Esophagus (tissue), 2 donors: ENCODE results near the gene ADAMTS2. TPM values are rescaled to one million over a fixed set of nuclear protein-coding genes. Genes with fewer than 3 reads are reported as not detected.

Source experiments
- H3K27ac ChIP-seq, 2 donors: one replicate each; pipeline ENCODE4 v1.5.1; 2013; ENCODE audit warnings: low read depth in 2 of 2, mild to moderate bottlenecking in 2 of 2, inconsistent platforms in 1 of 2, low read length in 1 of 2, moderate library complexity in 1 of 2
- H3K27me3 ChIP-seq, 2 donors: one replicate each; pipeline ENCODE4 v1.6.1; 2013; ENCODE audit warnings: low read length in 2 of 2, control low read depth in 1 of 2, mild to moderate bottlenecking in 1 of 2; ENCODE audit not compliant: insufficient read depth in 2 of 2, control insufficient read depth in 1 of 2
- H3K36me3 ChIP-seq, 2 donors: one replicate each; pipeline ENCODE4 v1.6.1; 2013; ENCODE audit warnings: low read length in 1 of 2; ENCODE audit not compliant: control insufficient read depth in 2 of 2, insufficient read depth in 2 of 2
- H3K4me1 ChIP-seq, 2 donors: one replicate each; pipeline ENCODE4 v1.6.1; 2013; ENCODE audit warnings: low read length in 1 of 2; ENCODE audit not compliant: control insufficient read depth in 2 of 2, insufficient read depth in 2 of 2
- H3K4me3 ChIP-seq, 2 donors: one replicate each; pipeline ENCODE4 v1.5.1; 2013; ENCODE audit warnings: low read length in 2 of 2, mild to moderate bottlenecking in 2 of 2, low read depth in 1 of 2, moderate library complexity in 1 of 2
- H3K9me3 ChIP-seq, 2 donors: one replicate each; pipeline ENCODE4 v1.6.1; 2013; ENCODE audit warnings: mild to moderate bottlenecking in 2 of 2, low read depth in 1 of 2, low read length in 1 of 2, moderate library complexity in 1 of 2; ENCODE audit not compliant: control insufficient read depth in 2 of 2, insufficient read depth in 1 of 2
- WGBS, 2 donors: extraction: QIAGEN DNeasy Blood & Tissue Kit; methylation state at CpG; one replicate each; pipeline ENCODE4 v1.1.7; 2013; 5-methylcytosine and 5-hydroxymethylcytosine counted together
- polyA plus RNA-seq, 2 donors: library from polyadenylated mRNA; stranded (reverse); fragments of 200-250 nt; gene quantifications; one replicate each; pipeline ENCODE4 v1.2.3, GENCODE V29; 2013
- donor health status: healthy with polysubstance abuse.
- donor health status: Bipolar disorder and iron deficiency.

Gene ADAMTS2
- polyA plus RNA-seq, 2 donors = 1.4 to 1.5 TPM

DNA sequence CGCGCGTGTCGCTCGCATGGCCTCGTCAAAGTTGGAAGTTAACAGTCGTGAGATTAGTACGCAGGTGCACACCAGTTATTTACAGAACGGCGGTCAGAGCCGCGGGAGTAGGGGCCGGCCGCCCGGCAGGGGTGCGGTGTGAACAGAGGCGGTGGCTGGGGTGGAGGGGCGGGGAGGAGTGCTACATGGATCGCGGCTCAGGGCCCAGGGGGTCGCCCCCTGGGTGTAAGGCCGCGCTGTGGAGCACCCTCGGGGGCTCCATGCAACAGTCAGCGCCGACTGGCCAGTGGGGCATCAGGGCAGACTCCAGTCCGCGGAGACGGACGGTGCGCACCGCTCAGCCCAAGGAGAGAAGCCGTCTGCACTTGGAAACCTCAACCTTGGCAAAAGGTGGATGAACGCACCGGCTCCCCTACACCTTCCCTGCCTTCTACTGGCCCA lies 224.8 kb downstream of the ADAMTS2 start:
- Histone ChIP-seq H3K27ac (no peak overlapping the region), H3K9me3 (peaks cover 0 to 24% of the 10 kb centered on the region in 2 donors), H3K27me3 (no peaks in the 10 kb centered on the region), H3K36me3 (no peaks in the 10 kb centered on the region), H3K4me3 (no peak overlapping the region), H3K4me1 (no peaks in the 10 kb centered on the region)
- 90 to 94% methylated on average over 35 of the region's 35 CpGs for whole genome bisulfite sequencing, 2 donors

DNA sequence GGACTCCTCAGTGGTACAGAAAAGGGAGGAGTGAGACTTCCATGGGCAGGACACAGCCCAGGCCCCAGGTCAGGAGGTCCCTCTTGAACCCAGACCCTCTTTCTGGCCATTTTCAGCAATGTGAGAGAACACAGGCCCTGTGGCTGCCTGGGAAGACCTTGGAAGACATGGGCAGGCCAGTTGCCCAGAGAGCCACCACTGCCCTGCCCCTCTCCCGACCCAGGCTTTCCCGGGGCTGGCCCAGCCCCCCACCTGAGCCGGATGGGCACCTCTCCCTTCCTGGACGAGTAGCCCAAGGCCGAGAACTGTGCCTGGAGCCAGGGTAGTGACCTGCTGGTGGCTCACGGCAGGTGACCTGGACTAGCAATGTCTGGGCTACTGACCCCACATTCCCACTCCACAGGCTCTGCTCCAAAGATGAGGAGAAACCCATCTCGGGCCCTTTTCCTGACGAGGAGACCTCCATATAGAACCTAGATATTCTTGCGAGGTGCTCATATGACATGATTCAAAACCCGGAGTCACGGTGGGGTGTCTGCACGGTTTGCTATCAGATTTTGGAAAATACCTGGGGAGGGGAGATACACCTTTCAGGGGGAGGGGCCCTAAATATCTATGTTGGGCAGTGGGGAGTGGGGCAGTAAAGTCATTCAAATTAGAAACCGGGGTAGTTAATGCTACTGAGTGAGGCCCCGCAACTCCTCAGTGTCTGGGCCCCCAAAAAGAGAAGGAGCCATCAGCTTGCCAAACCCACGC lies 225.7 kb downstream of the ADAMTS2 start:
- no peaks in the 10 kb centered on the region for H3K27me3 ChIP-seq
- H3K36me3 ChIP-seq = no peaks in the 10 kb centered on the region
- H3K9me3 ChIP-seq = peaks cover 0 to 30% of the 10 kb centered on the region in 2 donors
- H3K4me1 ChIP-seq = no peaks in the 10 kb centered on the region
- no peak overlapping the region for H3K4me3 ChIP-seq
- 91 to 94% methylated on average over 15 of the region's 15 CpGs for WGBS, 2 donors
- no peak overlapping the region for H3K27ac ChIP-seq

DNA sequence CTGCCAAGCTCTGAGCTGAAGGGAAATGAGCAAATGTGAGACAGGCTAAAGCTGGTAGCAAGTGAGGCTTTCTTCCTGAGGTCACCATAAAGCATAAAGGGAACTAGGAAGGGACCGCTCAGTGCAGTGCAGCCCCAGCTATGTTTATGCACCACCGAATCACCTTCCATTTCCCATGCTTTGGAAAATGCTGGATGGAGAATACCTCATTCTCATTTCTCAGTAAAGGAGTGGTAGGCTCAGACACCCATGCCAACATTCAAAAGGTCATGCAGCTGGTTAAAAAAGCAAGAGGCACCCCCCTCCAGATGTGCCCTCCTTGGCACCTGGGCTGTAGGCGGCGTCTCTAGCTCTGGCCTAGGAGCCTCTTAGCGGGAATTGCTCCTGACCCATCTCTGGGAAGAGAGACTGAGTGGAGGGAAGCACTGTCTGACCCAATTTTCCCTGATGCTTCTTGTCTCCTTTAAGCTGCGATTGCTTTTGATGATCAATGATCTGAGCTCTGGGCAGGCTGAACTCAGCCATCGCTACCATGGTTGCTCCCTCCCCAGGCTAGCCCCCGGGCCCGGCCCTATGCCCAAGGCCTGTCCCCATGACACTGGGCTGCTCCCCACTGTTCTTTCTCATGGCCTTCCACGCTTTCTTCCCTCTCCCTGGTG lies 226.4 kb downstream of the ADAMTS2 start:
- Histone ChIP-seq H3K36me3 (no peaks in the 10 kb centered on the region), H3K4me1 (no peaks in the 10 kb centered on the region), H3K9me3 (peaks cover 0 to 35% of the 10 kb centered on the region in 2 donors), H3K27me3 (no peaks in the 10 kb centered on the region), H3K27ac (no peak overlapping the region), H3K4me3 (no peak overlapping the region)
- 87 to 97% methylated on average over 10 of the region's 10 CpGs for WGBS, 2 donors

DNA sequence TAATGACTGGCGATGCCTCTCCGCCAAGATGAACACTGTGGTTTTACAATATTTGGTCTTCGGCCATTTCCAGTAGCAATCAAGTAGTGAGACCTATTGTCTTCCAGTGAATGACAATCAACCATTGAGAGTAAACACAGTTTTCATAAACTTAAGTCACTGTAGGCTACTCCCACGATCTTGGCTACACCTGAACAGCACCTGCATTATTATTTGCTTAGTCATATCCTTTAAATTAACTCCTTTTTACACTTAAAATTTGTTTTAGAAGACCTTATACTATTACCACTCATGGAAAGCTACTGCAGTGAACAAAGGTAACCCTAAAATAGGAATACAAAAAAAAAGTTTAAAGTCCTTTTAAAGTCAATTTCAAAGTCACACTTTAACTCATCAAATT lies 226.9 kb downstream of the ADAMTS2 start:
- Histone ChIP-seq H3K4me1 (no peaks in the 10 kb centered on the region), H3K4me3 (no peak overlapping the region), H3K36me3 (no peaks in the 10 kb centered on the region), H3K27me3 (no peaks in the 10 kb centered on the region), H3K9me3 (peaks cover 0 to 36% of the 10 kb centered on the region in 2 donors), H3K27ac (no peak overlapping the region)
- 48 to 68% methylated on average over 4 of the region's 4 CpGs for WGBS, 2 donors

DNA sequence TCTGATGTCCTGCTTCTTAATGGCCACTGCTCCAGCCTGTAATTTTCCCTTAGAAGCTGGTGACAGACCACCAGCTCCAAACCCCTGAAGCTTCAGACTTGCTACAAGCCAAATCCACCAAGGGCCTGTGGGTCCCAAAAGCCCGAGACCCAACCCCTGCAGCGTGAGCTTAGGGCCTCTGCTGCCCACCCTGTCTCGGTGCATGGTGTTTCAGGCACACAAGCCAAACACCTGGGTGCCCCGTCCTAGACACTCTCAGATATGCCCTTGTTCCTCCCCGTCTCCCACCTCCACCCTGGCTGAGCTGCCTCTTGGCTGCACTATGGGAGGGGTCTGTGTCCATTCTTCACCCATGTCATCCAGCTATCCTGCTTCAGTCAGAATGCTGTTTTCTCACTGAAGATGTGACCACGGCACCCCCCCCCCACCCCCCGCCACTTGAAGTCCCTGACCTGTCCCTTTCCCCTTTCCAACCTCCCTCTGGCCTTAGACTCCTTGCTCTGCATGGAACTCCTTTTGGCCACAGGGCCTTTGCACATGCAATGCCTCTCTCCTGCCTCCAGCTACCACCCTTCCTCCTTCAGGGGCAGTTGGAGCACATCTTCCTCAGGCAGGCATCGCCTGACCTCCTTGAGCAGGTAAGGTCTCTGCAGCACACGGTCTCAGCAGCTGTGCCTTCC lies 229.3 kb downstream of the ADAMTS2 start:
- 86 to 90% methylated on average over 9 of the region's 9 CpGs for WGBS, 2 donors
- H3K9me3 ChIP-seq = peaks cover 2 to 30% of the 10 kb centered on the region in 2 donors
- no peak overlapping the region for H3K4me3 ChIP-seq
- no peaks in the 10 kb centered on the region for H3K36me3 ChIP-seq
- H3K27me3 ChIP-seq = no peaks in the 10 kb centered on the region
- no peaks in the 10 kb centered on the region for H3K4me1 ChIP-seq
- no peak overlapping the region for H3K27ac ChIP-seq

DNA sequence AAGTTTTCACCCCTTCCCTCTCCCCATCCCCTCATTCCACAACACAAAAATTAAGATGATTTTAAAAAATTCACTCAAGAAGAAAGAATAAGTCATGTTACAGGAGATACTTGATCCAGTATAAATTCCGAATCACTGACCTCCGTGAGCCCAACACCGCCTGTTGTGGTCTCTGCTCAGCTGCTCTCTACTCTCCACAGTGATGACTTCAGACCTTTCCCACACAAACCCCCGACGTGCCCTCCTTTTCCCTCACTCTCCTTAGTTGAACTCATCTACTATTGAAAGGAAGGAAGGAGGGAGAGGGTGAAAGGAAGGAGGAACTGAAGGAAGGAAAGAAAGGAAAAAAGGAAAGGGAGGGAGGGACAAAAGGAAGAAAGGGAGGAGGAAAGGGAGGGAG lies 230.0 kb downstream of the ADAMTS2 start:
- H3K4me3 ChIP-seq = no peak overlapping the region
- H3K4me1 ChIP-seq = no peaks in the 10 kb centered on the region
- H3K27ac ChIP-seq = no peak overlapping the region
- WGBS, 2 donors = 87% methylated on average over 5 of the region's 5 CpGs
- H3K27me3 ChIP-seq = no peaks in the 10 kb centered on the region
- no peaks in the 10 kb centered on the region for H3K36me3 ChIP-seq
- H3K9me3 ChIP-seq = peaks cover 2 to 33% of the 10 kb centered on the region in 2 donors

DNA sequence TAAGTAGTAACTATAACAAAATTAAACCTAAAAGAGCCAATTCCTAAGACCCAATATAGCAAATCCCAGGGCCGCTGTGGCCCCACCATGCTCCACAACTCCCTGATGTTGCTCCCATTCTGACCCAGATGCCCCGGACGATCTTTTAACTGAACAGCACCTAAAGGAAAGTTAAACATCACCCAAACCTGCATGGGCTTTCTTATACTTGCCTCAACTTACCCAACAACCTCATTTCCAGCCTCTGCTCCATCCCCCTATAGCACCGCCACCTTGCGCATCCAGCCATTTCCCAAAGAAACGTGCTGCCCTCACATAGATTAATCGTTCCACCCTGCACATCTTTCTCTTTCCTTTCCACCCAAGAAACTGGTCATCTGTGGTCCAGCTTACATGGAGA lies 230.5 kb downstream of the ADAMTS2 start:
- 90 to 93% methylated on average over 7 of the region's 7 CpGs for WGBS, 2 donors
- Histone ChIP-seq H3K4me1 (no peaks in the 10 kb centered on the region), H3K9me3 (peaks cover 2 to 33% of the 10 kb centered on the region in 2 donors), H3K27me3 (no peaks in the 10 kb centered on the region), H3K4me3 (no peak overlapping the region), H3K27ac (no peak overlapping the region), H3K36me3 (no peaks in the 10 kb centered on the region)

DNA sequence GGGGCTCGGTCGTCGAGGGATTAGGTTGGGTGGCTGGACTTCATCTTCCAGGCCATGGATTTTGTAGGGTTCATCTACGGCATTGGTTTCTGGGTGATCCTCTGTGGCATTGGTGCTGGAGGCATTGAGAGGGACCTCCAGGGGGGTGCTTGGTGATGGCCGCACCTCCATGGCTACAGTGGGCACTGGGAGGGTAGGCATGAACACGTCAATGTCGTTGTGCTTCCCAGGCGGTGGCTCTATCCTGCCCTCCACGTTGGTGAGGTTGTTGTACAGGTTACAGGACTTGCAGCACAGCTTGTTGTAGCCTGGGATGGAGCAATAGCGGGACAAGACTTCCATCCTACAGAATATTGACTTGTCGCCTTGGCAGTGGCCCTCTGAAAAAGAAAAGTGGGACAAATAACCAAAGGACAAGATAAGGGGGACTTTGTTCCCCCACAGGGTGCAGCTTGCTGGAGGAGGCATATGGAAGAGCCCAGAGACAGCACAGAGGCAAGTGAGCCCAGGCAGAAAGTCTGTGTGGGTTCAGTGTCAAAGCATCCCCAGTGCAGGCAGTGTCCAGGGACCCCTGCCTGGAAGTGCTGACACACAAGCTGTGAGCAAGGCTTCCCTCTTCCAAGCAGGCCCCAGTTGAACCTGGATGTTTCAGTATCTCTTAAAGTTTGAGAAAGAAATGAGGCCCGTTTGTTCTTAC lies 231.2 kb downstream of the ADAMTS2 start:
- H3K4me1 ChIP-seq = no peaks in the 10 kb centered on the region
- no peaks in the 10 kb centered on the region for H3K36me3 ChIP-seq
- H3K9me3 ChIP-seq = peaks cover 2 to 36% of the 10 kb centered on the region in 2 donors
- no peak overlapping the region for H3K4me3 ChIP-seq
- no peak overlapping the region for H3K27ac ChIP-seq
- H3K27me3 ChIP-seq = no peaks in the 10 kb centered on the region
- WGBS, 2 donors = 88% methylated on average over 12 of the region's 12 CpGs

DNA sequence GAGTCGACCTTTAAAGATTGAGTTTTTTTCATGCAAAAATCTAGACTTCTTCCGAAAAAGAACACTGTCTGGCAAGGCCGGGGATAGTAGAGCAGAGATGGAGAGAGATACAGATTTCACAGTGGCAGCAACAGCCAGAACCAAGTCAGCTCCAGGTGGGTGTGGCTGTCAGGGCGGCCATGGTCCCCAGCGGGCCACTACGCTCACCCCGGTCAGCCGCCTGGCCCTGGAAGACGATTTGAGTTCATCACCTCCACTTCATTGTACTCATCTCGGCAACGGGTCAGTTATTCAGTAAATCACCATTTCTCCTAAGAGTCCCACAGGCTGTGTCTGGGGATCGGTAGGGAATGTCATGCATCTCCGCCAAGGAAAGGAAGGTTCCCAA lies 232.1 kb downstream of the ADAMTS2 start:
- Histone ChIP-seq H3K4me3 (no peak overlapping the region), H3K36me3 (no peaks in the 10 kb centered on the region), H3K27ac (no peak overlapping the region), H3K9me3 (peaks cover 2 to 36% of the 10 kb centered on the region in 2 donors), H3K4me1 (no peaks in the 10 kb centered on the region), H3K27me3 (no peaks in the 10 kb centered on the region)
- WGBS, 2 donors = 90 to 93% methylated on average over 13 of the region's 13 CpGs
